ENCODE data around the gene JAK2. TPM values are rescaled to one million over a fixed set of nuclear protein-coding genes. Genes with fewer than 3 reads are reported as not detected.

JAK2 gene
- total and polyA plus RNA-seq, 9 of the 15 experiments (the other 6 are each of a cell fraction or from before 2014, with no cell fraction given), result 4.7 to 23.4 (median 15.3) TPM

DNA sequence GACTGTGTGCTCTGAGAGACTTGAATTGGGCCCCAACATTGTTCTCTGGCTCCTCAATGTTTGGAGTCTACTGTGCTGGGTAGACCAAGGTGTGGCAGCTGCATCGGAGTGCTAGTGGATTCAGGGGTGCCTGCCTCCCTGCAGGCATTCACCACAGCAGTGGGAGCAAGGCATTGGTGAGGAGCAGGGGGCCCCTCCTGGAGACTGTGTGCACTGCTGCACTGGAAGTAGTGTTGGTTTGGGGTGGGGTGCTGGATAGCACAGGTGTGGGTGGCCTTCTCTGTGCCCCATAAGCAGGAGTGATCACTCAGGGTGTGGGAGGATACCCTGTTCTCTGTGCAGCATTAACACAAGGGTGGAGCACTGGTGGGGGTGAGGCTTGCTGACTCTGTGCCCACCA is 161.2 kb downstream of the JAK2 start (continued):
- TF ChIP-seq, protein P1, sequence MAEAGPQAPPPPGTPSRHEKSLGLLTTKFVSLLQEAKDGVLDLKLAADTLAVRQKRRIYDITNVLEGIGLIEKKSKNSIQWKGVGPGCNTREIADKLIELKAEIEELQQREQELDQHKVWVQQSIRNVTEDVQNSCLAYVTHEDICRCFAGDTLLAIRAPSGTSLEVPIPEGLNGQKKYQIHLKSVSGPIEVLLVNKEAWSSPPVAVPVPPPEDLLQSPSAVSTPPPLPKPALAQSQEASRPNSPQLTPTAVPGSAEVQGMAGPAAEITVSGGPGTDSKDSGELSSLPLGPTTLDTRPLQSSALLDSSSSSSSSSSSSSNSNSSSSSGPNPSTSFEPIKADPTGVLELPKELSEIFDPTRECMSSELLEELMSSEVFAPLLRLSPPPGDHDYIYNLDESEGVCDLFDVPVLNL (CRISPR knock-in tag; IDR thresholded peaks at IDR 0.05; ENCODE audit: low read depth), result no peak
- TF ChIP-seq NR2C1 (IDR thresholded peaks at IDR 0.05), result no peak
- TF ChIP-seq NR2C1 (tag; IDR thresholded peaks at IDR 0.05), result no peak

Other genes with a start within 250 kb of the JAK2 start
- gene AK3, start 244.1 kb upstream of the JAK2 start, total RNA-seq (2014; rRNA removed), result 78.6 and 148 TPM in 2 replicates
- 44.7 and 55.0 TPM in 2 replicates for gene AK3, start 244.1 kb upstream of the JAK2 start, total RNA-seq (2014; rRNA removed; fragmentation: Illumina TruSeq; extraction: Trizol)
- gene AK3, start 244.1 kb upstream of the JAK2 start, total RNA-seq (2015; rRNA removed; fragmentation: Illumina TruSeq; extraction: Trizol), result 34.2 and 40.5 TPM in 2 replicates
- 35.6 and 36.9 TPM in 2 replicates for gene AK3, start 244.1 kb upstream of the JAK2 start, total RNA-seq (2021)
- 33.6 and 47.4 TPM in 2 replicates for gene AK3, start 244.1 kb upstream of the JAK2 start, polyA plus RNA-seq (2011; rRNA removed)
- gene AK3, start 244.1 kb upstream of the JAK2 start, polyA plus RNA-seq (2014; fragmentation: Illumina TruSeq; extraction: Trizol), result 43.2 and 49.7 TPM in 2 replicates
- gene AK3, start 244.1 kb upstream of the JAK2 start, polyA plus RNA-seq (2014; fragmentation: Nextera tagmentation; extraction: Ambion mirVana), result 10 to 100 TPM; 12.2 to 16.0 TPM
- 39.7 and 41.8 TPM in 2 replicates for gene AK3, start 244.1 kb upstream of the JAK2 start, polyA plus RNA-seq (2014; rRNA removed)
- gene RCL1, start 192.3 kb upstream of the JAK2 start, total RNA-seq (2014; rRNA removed), result 47.4 and 53.9 TPM in 2 replicates
- 35.7 and 37.7 TPM in 2 replicates for gene RCL1, start 192.3 kb upstream of the JAK2 start, total RNA-seq (2014; rRNA removed; fragmentation: Illumina TruSeq; extraction: Trizol)
- gene RCL1, start 192.3 kb upstream of the JAK2 start, total RNA-seq (2015; rRNA removed; fragmentation: Illumina TruSeq; extraction: Trizol), result 38.2 and 38.6 TPM in 2 replicates
- 46.4 and 47.5 TPM in 2 replicates for gene RCL1, start 192.3 kb upstream of the JAK2 start, total RNA-seq (2021)
- 24.0 and 40.9 TPM in 2 replicates for gene RCL1, start 192.3 kb upstream of the JAK2 start, polyA plus RNA-seq (2011; rRNA removed)
- gene RCL1, start 192.3 kb upstream of the JAK2 start, polyA plus RNA-seq (2014; fragmentation: Illumina TruSeq; extraction: Trizol), result 61.6 and 67.7 TPM in 2 replicates
- gene RCL1, start 192.3 kb upstream of the JAK2 start, polyA plus RNA-seq (2014; fragmentation: Nextera tagmentation; extraction: Ambion mirVana), result 10 to 100 TPM; 36.9 to 46.1 TPM
- 34.3 and 37.4 TPM in 2 replicates for gene RCL1, start 192.3 kb upstream of the JAK2 start, polyA plus RNA-seq (2014; rRNA removed)
- not detected in 2 replicates for gene INSL6, start 200.4 kb downstream of the JAK2 start, total RNA-seq (2014; rRNA removed)
- not detected in 2 replicates for gene INSL6, start 200.4 kb downstream of the JAK2 start, total RNA-seq (2014; rRNA removed; fragmentation: Illumina TruSeq; extraction: Trizol)
- not detected in 2 replicates for gene INSL6, start 200.4 kb downstream of the JAK2 start, total RNA-seq (2015; rRNA removed; fragmentation: Illumina TruSeq; extraction: Trizol)
- not detected in 2 replicates for gene INSL6, start 200.4 kb downstream of the JAK2 start, total RNA-seq (2021)
- gene INSL6, start 200.4 kb downstream of the JAK2 start, polyA plus RNA-seq (2011; rRNA removed), result not detected in 2 replicates
- gene INSL6, start 200.4 kb downstream of the JAK2 start, polyA plus RNA-seq (2014; fragmentation: Illumina TruSeq; extraction: Trizol), result not detected in 2 replicates
- gene INSL6, start 200.4 kb downstream of the JAK2 start, polyA plus RNA-seq (2014; fragmentation: Nextera tagmentation; extraction: Ambion mirVana), result under 1 TPM; 0.04 to 0.06 TPM
- gene INSL6, start 200.4 kb downstream of the JAK2 start, polyA plus RNA-seq (2014; rRNA removed), result not detected in 2 replicates
- gene INSL4, start 246.1 kb downstream of the JAK2 start, total RNA-seq (2014; rRNA removed), result not detected in 2 replicates
- not detected in 2 replicates for gene INSL4, start 246.1 kb downstream of the JAK2 start, total RNA-seq (2014; rRNA removed; fragmentation: Illumina TruSeq; extraction: Trizol)
- not detected in 2 replicates for gene INSL4, start 246.1 kb downstream of the JAK2 start, total RNA-seq (2015; rRNA removed; fragmentation: Illumina TruSeq; extraction: Trizol)
- gene INSL4, start 246.1 kb downstream of the JAK2 start, total RNA-seq (2021), result not detected in 2 replicates
- not detected in 2 replicates for gene INSL4, start 246.1 kb downstream of the JAK2 start, polyA plus RNA-seq (2011; rRNA removed)
- not detected in 2 replicates for gene INSL4, start 246.1 kb downstream of the JAK2 start, polyA plus RNA-seq (2014; fragmentation: Illumina TruSeq; extraction: Trizol)
- not detected for gene INSL4, start 246.1 kb downstream of the JAK2 start, polyA plus RNA-seq (2014; fragmentation: Nextera tagmentation; extraction: Ambion mirVana)
- not detected in 2 replicates for gene INSL4, start 246.1 kb downstream of the JAK2 start, polyA plus RNA-seq (2014; rRNA removed)